Right atrium auricular region (tissue), 2 donors: ENCODE results near the gene TRA2B. TPM values are rescaled to one million over a fixed set of nuclear protein-coding genes. Genes with fewer than 3 reads are reported as not detected.

Experiments used
- DNase-seq: peaks from one replicate; pipeline ENCODE4 v3.0.0-alpha.2; 2019; ENCODE audit warnings: low spot score
- H3K27ac ChIP-seq, 2 donors: fragments of 200-600 bp; sonication (generic); 1 replicate in 1 of 2; 2 replicates in 1 of 2; pipeline ENCODE4 v1.5.1; 2016 to 2019
- H3K27me3 ChIP-seq, 2 donors: fragments of 200-600 bp; sonication (generic); one replicate each; pipeline versions ENCODE4 v1.5.1 to v1.6.0; 2017 to 2019
- H3K36me3 ChIP-seq: fragments of 200-600 bp; sonication (generic); one replicate; pipeline ENCODE4 v1.5.1; 2016
- H3K4me1 ChIP-seq, 2 donors: fragments of 200-600 bp; sonication (generic); one replicate each; pipeline versions ENCODE4 v1.5.1 to v1.6.0; 2017 to 2019
- H3K4me3 ChIP-seq, 2 donors: fragments of 200-600 bp; sonication (generic); 1 replicate in 1 of 2; 2 replicates in 1 of 2; pipeline ENCODE4 v1.5.1; 2017 to 2019; ENCODE audit warnings: mild to moderate bottlenecking in 1 of 2, moderate library complexity in 1 of 2
- H3K9me3 ChIP-seq, 2 donors: fragments of 200-600 bp; sonication (generic); one replicate each; pipeline ENCODE4 v1.5.1; 2019
- total RNA-seq, 2 donors: library from RNA; depleted of rRNA; stranded (reverse); fragments of >200 nt; gene quantifications; one replicate each; pipeline ENCODE4 v1.1.0, GENCODE V29; 2016
- TF ChIP-seq, protein P1 (sequence below), 2 donors: fragments of 200-600 bp; sonication (generic); IDR thresholded peaks; one replicate each; pipeline ENCODE4 v1.5.1; 2019; ENCODE audit warnings: antibody characterized with exemption in 2 of 2

TRA2B gene
- total RNA-seq, 2 donors from 2014 or later: 144 to 163 TPM

DNA sequence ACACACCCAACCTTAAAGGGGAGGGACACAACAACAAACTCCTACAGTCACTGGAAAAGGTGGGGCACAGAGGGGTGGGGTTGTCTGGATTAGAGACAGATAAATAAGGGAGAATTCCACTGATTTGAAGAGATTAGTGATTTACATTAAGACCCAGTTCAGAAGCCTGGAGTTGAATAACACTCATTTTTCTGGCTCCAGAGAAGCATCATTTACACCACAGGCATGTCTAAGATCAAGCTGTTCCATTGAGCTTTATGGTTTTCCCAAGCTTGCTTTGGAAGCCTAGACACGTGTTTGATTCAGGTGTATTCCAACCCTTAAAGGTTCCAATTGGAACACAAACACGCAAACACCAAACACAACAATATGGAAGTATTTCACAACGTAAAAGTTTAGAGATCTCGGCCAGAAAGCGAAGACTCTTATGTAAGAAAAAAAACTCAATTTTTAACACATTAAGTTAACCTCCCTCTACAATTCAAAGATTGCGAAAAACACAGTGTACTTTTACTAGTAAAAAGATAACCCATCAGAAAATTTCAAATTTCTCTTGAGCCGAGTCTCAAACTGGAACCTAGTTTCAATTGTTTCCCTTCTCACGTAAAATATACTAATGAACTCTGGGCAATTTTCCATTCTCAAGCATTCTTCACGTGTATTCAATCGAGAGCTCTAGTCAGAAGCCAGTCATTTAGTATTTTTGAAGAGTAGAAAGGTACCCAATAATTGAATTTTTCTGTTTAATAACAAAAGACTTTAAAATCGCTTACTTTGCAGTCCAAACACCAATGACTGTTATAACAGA is 2.1 kb downstream of the TRA2B start:
- no peak for DNase-seq
- Histone ChIP-seq H3K27me3 (no peaks in the 10 kb centered on the region), H3K4me1 (peaks cover 0 to 50% of the 10 kb centered on the region in 2 donors), H3K4me3 (peak overlapping the region; percentile 98 to 99), H3K27ac (peak overlapping the region; percentile 100), H3K9me3 (no peaks in the 10 kb centered on the region), H3K36me3 (peaks cover 7% of the 10 kb centered on the region)
- TF ChIP-seq, protein P1, sequence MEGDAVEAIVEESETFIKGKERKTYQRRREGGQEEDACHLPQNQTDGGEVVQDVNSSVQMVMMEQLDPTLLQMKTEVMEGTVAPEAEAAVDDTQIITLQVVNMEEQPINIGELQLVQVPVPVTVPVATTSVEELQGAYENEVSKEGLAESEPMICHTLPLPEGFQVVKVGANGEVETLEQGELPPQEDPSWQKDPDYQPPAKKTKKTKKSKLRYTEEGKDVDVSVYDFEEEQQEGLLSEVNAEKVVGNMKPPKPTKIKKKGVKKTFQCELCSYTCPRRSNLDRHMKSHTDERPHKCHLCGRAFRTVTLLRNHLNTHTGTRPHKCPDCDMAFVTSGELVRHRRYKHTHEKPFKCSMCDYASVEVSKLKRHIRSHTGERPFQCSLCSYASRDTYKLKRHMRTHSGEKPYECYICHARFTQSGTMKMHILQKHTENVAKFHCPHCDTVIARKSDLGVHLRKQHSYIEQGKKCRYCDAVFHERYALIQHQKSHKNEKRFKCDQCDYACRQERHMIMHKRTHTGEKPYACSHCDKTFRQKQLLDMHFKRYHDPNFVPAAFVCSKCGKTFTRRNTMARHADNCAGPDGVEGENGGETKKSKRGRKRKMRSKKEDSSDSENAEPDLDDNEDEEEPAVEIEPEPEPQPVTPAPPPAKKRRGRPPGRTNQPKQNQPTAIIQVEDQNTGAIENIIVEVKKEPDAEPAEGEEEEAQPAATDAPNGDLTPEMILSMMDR (IDR thresholded peaks at IDR 0.05): no peak

DNA sequence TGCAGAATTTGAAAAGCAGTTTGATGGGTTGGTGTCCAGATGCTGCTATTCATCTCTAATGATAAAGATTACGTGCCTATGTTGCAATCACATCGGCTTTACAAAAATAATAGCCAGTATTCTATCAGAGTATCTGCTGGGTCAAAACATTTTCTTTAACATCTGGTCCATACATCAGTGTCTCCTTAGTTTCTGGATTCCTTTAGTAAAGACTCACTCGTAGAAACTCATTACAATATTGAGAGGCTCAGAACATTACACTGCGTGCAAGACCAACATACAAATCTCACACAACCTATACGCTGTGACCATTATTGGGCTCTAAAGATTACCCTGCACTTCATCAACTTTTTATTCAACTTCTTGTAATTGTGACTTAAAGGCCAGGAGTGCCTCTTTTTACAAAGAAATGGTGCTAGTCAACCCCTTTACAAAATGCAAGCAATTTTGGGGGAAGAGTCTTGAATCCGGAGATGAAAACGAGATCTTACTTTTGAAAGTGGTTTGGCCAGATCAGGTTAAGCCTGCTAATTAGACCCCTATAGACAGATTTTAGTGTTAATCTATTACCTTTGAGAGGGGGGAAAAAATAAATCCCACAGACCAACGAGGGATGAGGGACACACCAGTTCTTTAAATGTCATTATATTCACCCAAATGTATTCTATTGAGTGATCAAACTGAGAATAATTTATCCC is 2.9 kb downstream of the TRA2B start:
- H3K4me1 ChIP-seq: peaks cover 0 to 57% of the 10 kb centered on the region in 2 donors
- no peak for DNase-seq
- H3K27me3 ChIP-seq: no peaks in the 10 kb centered on the region
- peak overlapping the region; percentile 98 to 99 for H3K4me3 ChIP-seq
- H3K36me3 ChIP-seq: peaks cover 7% of the 10 kb centered on the region
- TF ChIP-seq, protein P1 (IDR thresholded peaks at IDR 0.05): no peak
- peak overlapping the region; percentile 1 to 100 for H3K27ac ChIP-seq
- no peaks in the 10 kb centered on the region for H3K9me3 ChIP-seq

DNA sequence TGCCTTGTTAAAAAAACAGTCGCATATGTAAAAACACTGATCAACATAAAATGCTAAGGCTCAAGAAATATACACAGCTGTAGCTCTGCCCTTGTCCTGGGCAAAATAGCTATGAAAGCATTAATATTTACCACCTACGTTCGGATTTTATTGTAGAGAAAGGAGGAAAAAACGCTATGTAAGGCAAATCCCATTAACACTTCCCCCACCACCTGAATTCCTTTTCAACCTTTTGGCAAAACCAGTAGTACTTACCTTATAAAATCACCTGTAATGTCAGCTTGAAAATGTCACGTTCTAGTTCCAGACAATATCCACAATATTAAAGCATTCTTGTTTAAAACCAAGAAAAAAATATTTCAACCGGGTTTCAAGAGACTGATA is 3.6 kb downstream of the TRA2B start:
- no peak for DNase-seq
- TF ChIP-seq, protein P1 (IDR thresholded peaks at IDR 0.05): no peak
- H3K4me1 ChIP-seq: peaks cover 0 to 65% of the 10 kb centered on the region in 2 donors
- H3K9me3 ChIP-seq: no peaks in the 10 kb centered on the region
- H3K4me3 ChIP-seq: peak overlapping the region; percentile 98 to 99
- H3K27me3 ChIP-seq: no peaks in the 10 kb centered on the region
- peak overlapping the region; percentile 1 to 100 for H3K27ac ChIP-seq
- H3K36me3 ChIP-seq: peaks cover 7% of the 10 kb centered on the region

DNA sequence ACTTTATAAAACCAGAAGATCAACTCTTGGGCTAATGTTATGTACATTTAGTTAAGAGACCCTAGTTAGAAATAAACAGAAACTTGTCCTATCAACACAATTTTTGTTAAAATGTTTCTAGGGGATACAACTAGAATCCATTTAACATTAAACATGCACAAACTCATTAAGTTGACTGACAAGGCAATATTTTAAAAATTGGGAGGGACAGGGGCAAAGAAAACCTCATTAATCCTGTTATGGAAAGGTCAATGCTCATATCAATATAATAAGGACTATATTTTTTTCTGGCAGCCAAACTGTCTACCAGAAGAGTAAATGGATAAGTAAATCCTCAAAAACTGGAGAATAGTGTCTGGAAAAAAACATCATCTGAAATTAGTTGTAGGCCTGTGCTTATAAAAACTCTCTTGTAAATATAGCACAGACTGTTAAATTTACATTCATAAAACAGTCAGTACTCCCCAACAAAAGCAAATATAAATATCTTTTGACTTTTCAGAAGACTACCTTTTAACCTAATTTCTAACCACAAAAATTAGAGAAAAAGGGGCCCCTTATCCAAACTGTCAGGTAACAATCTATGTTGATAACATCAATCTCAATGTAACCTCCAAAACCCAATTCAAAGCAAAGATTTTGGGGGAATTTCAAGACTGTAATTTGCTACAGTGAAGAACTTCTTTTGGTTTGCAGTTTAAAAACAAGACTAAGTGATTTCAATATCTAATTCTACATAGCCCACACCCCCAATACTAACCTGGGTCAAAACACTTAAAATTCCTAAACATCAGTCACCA is 4.2 kb downstream of the TRA2B start:
- Histone ChIP-seq H3K27me3 (no peaks in the 10 kb centered on the region), H3K27ac (peak overlapping the region; percentile 1 to 100), H3K9me3 (no peaks in the 10 kb centered on the region), H3K4me3 (peak overlapping the region; percentile 98 to 99), H3K36me3 (peaks cover 7% of the 10 kb centered on the region), H3K4me1 (peaks cover 0 to 71% of the 10 kb centered on the region in 2 donors)
- TF ChIP-seq, protein P1 (IDR thresholded peaks at IDR 0.05): no peak
- DNase-seq: no peak

DNA sequence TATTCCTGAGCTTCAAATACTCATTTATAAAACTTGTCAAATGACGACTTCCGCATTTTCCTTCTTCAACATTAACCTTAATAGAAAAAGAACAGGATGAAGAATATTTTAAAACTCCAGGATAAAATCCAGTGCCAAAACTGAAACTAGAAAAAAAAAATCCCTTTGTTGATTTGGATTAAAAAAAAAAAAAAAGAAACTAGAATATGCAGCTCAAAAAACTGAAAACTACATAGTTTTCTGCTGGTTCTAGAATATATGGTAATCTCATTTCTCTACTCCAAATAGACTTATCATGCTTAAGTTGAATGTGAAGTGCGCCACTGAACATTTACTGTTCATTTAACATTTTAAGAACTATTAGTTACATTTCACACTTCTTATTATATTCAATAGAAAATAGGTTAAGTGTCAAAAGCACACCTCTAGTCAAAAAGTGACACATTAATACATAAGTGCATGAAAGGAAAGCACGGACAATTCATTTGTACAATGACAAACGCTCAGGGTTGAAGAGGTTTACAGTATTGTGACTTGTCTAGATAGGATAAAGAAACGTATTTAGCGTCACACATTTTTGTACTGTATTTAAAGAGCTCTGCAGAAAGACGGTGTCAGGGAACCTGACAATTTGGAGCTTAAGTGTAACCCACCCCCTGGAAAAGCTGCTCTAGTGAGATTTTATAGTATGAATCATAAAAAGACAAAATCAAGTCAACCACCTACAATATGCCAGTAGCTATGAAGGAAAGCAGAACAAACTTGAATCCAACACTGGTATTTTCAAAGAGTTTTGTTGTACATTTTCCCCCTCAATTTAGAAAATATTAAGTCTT is 5.8 kb downstream of the TRA2B start:
- H3K36me3 ChIP-seq: peaks cover 7% of the 10 kb centered on the region
- H3K9me3 ChIP-seq: no peaks in the 10 kb centered on the region
- H3K27me3 ChIP-seq: no peaks in the 10 kb centered on the region
- peak overlapping the region; percentile 1 to 46 for H3K27ac ChIP-seq
- no peak for DNase-seq
- TF ChIP-seq, protein P1 (IDR thresholded peaks at IDR 0.05): no peak
- peaks cover 0 to 86% of the 10 kb centered on the region in 2 donors for H3K4me1 ChIP-seq
- peak overlapping the region in 1 of 2 donors; percentile 21 for H3K4me3 ChIP-seq
